Upper lobe of left lung (tissue), 4 donors: ENCODE results near the gene ZNF599.

Experiments used
- CTCF ChIP-seq, 6 experiments: fragments of 450-650 bp in 4 of 6; fragments of 200-600 bp in 2 of 6; sonication (generic) in 2 of 6; IDR thresholded peaks; one replicate each; pipeline ENCODE4 v1.5.1; 2016 to 2019; ENCODE audit warnings: antibody characterized with exemption in 6 of 6
- POLR2AphosphoS5 ChIP-seq, 2 donors: sonication (generic); formaldehyde crosslinking; IDR thresholded peaks; one replicate each; pipeline ENCODE4 v1.5.1; 2017; ENCODE audit warnings: antibody characterized with exemption in 2 of 2

GRCh38 chr19:34794066-34794960 is 21.3 kb upstream of the ZNF599 start:
- TF ChIP-seq CTCF (IDR thresholded peaks at IDR 0.05) (no peak), POLR2AphosphoS5 (IDR thresholded peaks at IDR 0.05) (no peak)
